ENCODE measurements around the gene TAF13.
A peak's percentile ranks its signal among the peaks of the same experiment; 100 is the strongest.

- TF ChIP-seq FOXA1 (IDR thresholded peaks at IDR 0.05) (no peak), ELF4 (IDR thresholded peaks at IDR 0.05) (peak; percentile 74), HDGF (IDR thresholded peaks at IDR 0.05; ENCODE audit: borderline replicate concordance) (no peak), FOXM1 (IDR thresholded peaks at IDR 0.05; ENCODE audit: borderline replicate concordance) (no peak), LEF1 (IDR thresholded peaks at IDR 0.05; ENCODE audit: borderline replicate concordance) (no peak), PKNOX1 (IDR thresholded peaks at IDR 0.05) (peak; percentile 41), NFRKB (IDR thresholded peaks at IDR 0.05) (no peak), SP1 (IDR thresholded peaks at IDR 0.05) (no peak), BHLHE40 (IDR thresholded peaks at IDR 0.05; ENCODE audit: borderline replicate concordance) (no peak), SUZ12 (IDR thresholded peaks at IDR 0.05) (no peak)
Observed at GRCh38 chr1:109075531-109076490, at the start of gene TAF13.

All from HEK293T (cell line).